ENCODE measurements around the gene ARPC4. TPM values are rescaled to one million over a fixed set of nuclear protein-coding genes. Genes with fewer than 3 reads are reported as not detected.

ARPC4 gene
- total RNA-seq, 8 experiments from 2014 or later, result 75.0 to 158 (median 120) TPM

GRCh38 chr3:9786825-9787669, 5.8 kb upstream of the ARPC4 start:
- peak in 1 of 8 experiments; percentile 25 for ATAC-seq (replicated peaks in 6 of 8)
- H3K27ac ChIP-seq, result no peak overlapping the region
- in situ Hi-C loops (cut with MboI; ENCODE audit: low pct_unique_long_range_greater_than_20kb in 2 of 9, low sequenced_read_pairs in 9 of 9, unreplicated experiment in 9 of 9), result no loop called here
- WGBS, 10 experiments, result 0 to 100% (median 92%) methylated on average over 1 to 9 of the region's 13 CpGs; no CpG with 5 or more reads in 1 of the 10 experiments
- no peak overlapping the region for H3K4me3 ChIP-seq
- no peaks in the 10 kb centered on the region for H3K4me1 ChIP-seq (replicated peaks in 1 of 2)

- Histone ChIP-seq H3K27ac (no peak overlapping the region), H3K4me3 (no peak overlapping the region), H3K4me1 (replicated peaks in 1 of 2) (no peaks in the 10 kb centered on the region)
- 83 to 100% (median 96%) methylated on average over 1 to 5 of the region's 6 CpGs; no CpG with 5 or more reads in 4 of the 10 experiments for WGBS, 10 experiments
- ATAC-seq (replicated peaks in 6 of 8), result no peak
- in situ Hi-C loops (cut with MboI; ENCODE audit: low pct_unique_long_range_greater_than_20kb in 2 of 9, low sequenced_read_pairs in 9 of 9, unreplicated experiment in 9 of 9), result no loop called here
Measured at GRCh38 chr3:9787714-9788113, 5.2 kb upstream of the ARPC4 start.

GRCh38 chr3:9791127-9791526, 1.8 kb upstream of the ARPC4 start:
- 87 to 100% (median 100%) methylated on average over 1 to 6 of the region's 11 CpGs; no CpG with 5 or more reads in 7 of the 10 experiments for WGBS, 10 experiments
- H3K4me1 ChIP-seq (replicated peaks in 1 of 2), result peaks cover 3 to 4% of the 10 kb centered on the region in 2 donors
- no peak for ATAC-seq (replicated peaks in 6 of 8)
- no peak overlapping the region for H3K4me3 ChIP-seq
- no peak overlapping the region for H3K27ac ChIP-seq
- in situ Hi-C loops (cut with MboI; ENCODE audit: low pct_unique_long_range_greater_than_20kb in 2 of 9, low sequenced_read_pairs in 9 of 9, unreplicated experiment in 9 of 9), result no loop called here

- in situ Hi-C loops (cut with MboI; ENCODE audit: low pct_unique_long_range_greater_than_20kb in 2 of 9, low sequenced_read_pairs in 9 of 9, unreplicated experiment in 9 of 9), result no loop called here
- WGBS, 10 experiments, result 10 to 93% (median 46%) methylated on average over 1 to 7 of the region's 14 CpGs; no CpG with 5 or more reads in 1 of the 10 experiments
- Histone ChIP-seq H3K4me3 (peak overlapping the region; percentile 57 to 92 (median 82)), H3K27ac (peak overlapping the region; percentile 99 to 100), H3K4me1 (replicated peaks in 1 of 2) (peaks cover 3 to 4% of the 10 kb centered on the region in 2 donors)
- ATAC-seq (replicated peaks in 6 of 8), result no peak
Measured at GRCh38 chr3:9791790-9792404, 985 bp upstream of the ARPC4 start.

- Histone ChIP-seq H3K4me3 (peak overlapping the region; percentile 57 to 92 (median 82)), H3K4me1 (replicated peaks in 1 of 2) (peaks cover 3 to 4% of the 10 kb centered on the region in 2 donors), H3K27ac (peak overlapping the region; percentile 99 to 100)
- peak; percentile 2 to 34 (median 6) for ATAC-seq (replicated peaks in 6 of 8)
- in situ Hi-C loops (cut with MboI; ENCODE audit: low pct_unique_long_range_greater_than_20kb in 2 of 9, low sequenced_read_pairs in 9 of 9, unreplicated experiment in 9 of 9), result no loop called here
- 0 to 4% (median 0%) methylated on average over 1 to 7 of the region's 23 CpGs; no CpG with 5 or more reads in 3 of the 10 experiments for WGBS, 10 experiments
Measured at GRCh38 chr3:9793161-9793781, 389 bp downstream of the ARPC4 start.

GRCh38 chr3:9794400-9794799, 1.5 kb downstream of the ARPC4 start:
- peaks cover 3 to 4% of the 10 kb centered on the region in 2 donors for H3K4me1 ChIP-seq (replicated peaks in 1 of 2)
- H3K27ac ChIP-seq, result no peak overlapping the region
- ATAC-seq (replicated peaks in 6 of 8), result no peak
- no peak overlapping the region for H3K4me3 ChIP-seq
- WGBS, 10 experiments, result 82 to 100% (median 94%) methylated on average over 1 to 10 of the region's 11 CpGs; no CpG with 5 or more reads in 2 of the 10 experiments
- in situ Hi-C loops (cut with MboI; ENCODE audit: low pct_unique_long_range_greater_than_20kb in 2 of 9, low sequenced_read_pairs in 9 of 9, unreplicated experiment in 9 of 9), result no loop called here

- no peak overlapping the region for H3K4me3 ChIP-seq
- no peak for ATAC-seq (replicated peaks in 6 of 8)
- peaks cover 3 to 4% of the 10 kb centered on the region in 2 donors for H3K4me1 ChIP-seq (replicated peaks in 1 of 2)
- no peak overlapping the region for H3K27ac ChIP-seq
- in situ Hi-C loops (cut with MboI; ENCODE audit: low pct_unique_long_range_greater_than_20kb in 2 of 9, low sequenced_read_pairs in 9 of 9, unreplicated experiment in 9 of 9), result no loop called here
- 90 to 100% (median 100%) methylated on average over 1 to 5 of the region's 5 CpGs; no CpG with 5 or more reads in 3 of the 10 experiments for WGBS, 10 experiments
Measured at GRCh38 chr3:9795207-9795606, 2.3 kb downstream of the ARPC4 start.

GRCh38 chr3:9797196-9797945, 4.5 kb downstream of the ARPC4 start:
- in situ Hi-C loops (cut with MboI; ENCODE audit: low pct_unique_long_range_greater_than_20kb in 2 of 9, low sequenced_read_pairs in 9 of 9, unreplicated experiment in 9 of 9), result no loop called here
- no peak for ATAC-seq (replicated peaks in 6 of 8)
- 89 to 100% (median 99%) methylated on average over 1 to 8 of the region's 12 CpGs for WGBS, 10 experiments
- Histone ChIP-seq H3K27ac (no peak overlapping the region), H3K4me1 (replicated peaks in 1 of 2) (peaks cover 3 to 4% of the 10 kb centered on the region in 2 donors), H3K4me3 (no peak overlapping the region)

- ATAC-seq (replicated peaks in 6 of 8), result peak in 1 of 8 experiments; percentile 57
- 40 to 95% (median 91%) methylated on average over 1 to 5 of the region's 5 CpGs; no CpG with 5 or more reads in 5 of the 10 experiments for WGBS, 10 experiments
- in situ Hi-C loops (cut with MboI; ENCODE audit: low pct_unique_long_range_greater_than_20kb in 2 of 9, low sequenced_read_pairs in 9 of 9, unreplicated experiment in 9 of 9), result no loop called here
- no peak overlapping the region for H3K4me3 ChIP-seq
- H3K4me1 ChIP-seq (replicated peaks in 1 of 2), result no peaks in the 10 kb centered on the region
- no peak overlapping the region for H3K27ac ChIP-seq
Measured at GRCh38 chr3:9800529-9800928, 7.6 kb downstream of the ARPC4 start.

- no peak for ATAC-seq (replicated peaks in 6 of 8)
- in situ Hi-C loops (cut with MboI; ENCODE audit: low pct_unique_long_range_greater_than_20kb in 2 of 9, low sequenced_read_pairs in 9 of 9, unreplicated experiment in 9 of 9), result no loop called here
- H3K27ac ChIP-seq, result no peak overlapping the region
- H3K4me3 ChIP-seq, result no peak overlapping the region
- no peaks in the 10 kb centered on the region for H3K4me1 ChIP-seq (replicated peaks in 1 of 2)
- 40 to 100% (median 80%) methylated on average over 1 of the region's 1 CpG; no CpG with 5 or more reads in 6 of the 10 experiments for WGBS, 10 experiments
Measured at GRCh38 chr3:9803494-9803893, 10.6 kb downstream of the ARPC4 start.

- Histone ChIP-seq H3K4me1 (replicated peaks in 1 of 2) (peaks cover 6 to 11% of the 10 kb centered on the region in 2 donors), H3K4me3 (no peak overlapping the region), H3K27ac (no peak overlapping the region)
- in situ Hi-C loops (cut with MboI; ENCODE audit: low pct_unique_long_range_greater_than_20kb in 2 of 9, low sequenced_read_pairs in 9 of 9, unreplicated experiment in 9 of 9), result no loop called here
- no peak for ATAC-seq (replicated peaks in 6 of 8)
- 76 to 100% (median 97%) methylated on average over 1 to 5 of the region's 5 CpGs; no CpG with 5 or more reads in 2 of the 10 experiments for WGBS, 10 experiments
Measured at GRCh38 chr3:9804996-9805395, 12.1 kb downstream of the ARPC4 start.

GRCh38 chr3:9806137-9806536, 13.3 kb downstream of the ARPC4 start:
- no peak overlapping the region for H3K27ac ChIP-seq
- no peak for ATAC-seq (replicated peaks in 6 of 8)
- H3K4me1 ChIP-seq (replicated peaks in 1 of 2), result peaks cover 13 to 17% of the 10 kb centered on the region in 2 donors
- H3K4me3 ChIP-seq, result no peak overlapping the region
- in situ Hi-C loops (cut with MboI; ENCODE audit: low pct_unique_long_range_greater_than_20kb in 2 of 9, low sequenced_read_pairs in 9 of 9, unreplicated experiment in 9 of 9), result no loop called here
- WGBS, 10 experiments, result 17 to 100% (median 96%) methylated on average over 1 to 12 of the region's 12 CpGs; no CpG with 5 or more reads in 2 of the 10 experiments
